GF-D8 (cell line): ENCODE measurements around the gene CELSR1.

Experiments used
- DNase-seq: peaks from one replicate; lab custom pipeline; 2025; lab: John Stamatoyannopoulos, UW

Gene CELSR1

GRCh38 chr22:46575911-46576555, 38.6 kb upstream of the CELSR1 start:
- DNase-seq = no peak

- DNase-seq = no peak
These were observed 37.8 kb upstream of the CELSR1 start for GRCh38 chr22:46574993-46575910.

- DNase-seq = no peak
These were observed 37.1 kb upstream of the CELSR1 start for GRCh38 chr22:46574438-46574992.

GRCh38 chr22:46573781-46574437, 36.5 kb upstream of the CELSR1 start:
- peak; percentile 31 for DNase-seq

GRCh38 chr22:46572911-46573780, 35.7 kb upstream of the CELSR1 start:
- no peak for DNase-seq

- no peak for DNase-seq
These were observed 34.3 kb upstream of the CELSR1 start for GRCh38 chr22:46571642-46572250.

GRCh38 chr22:46569848-46570695, 32.7 kb upstream of the CELSR1 start:
- no peak for DNase-seq

- no peak for DNase-seq
These were observed 31.8 kb upstream of the CELSR1 start for GRCh38 chr22:46569055-46569847.

GRCh38 chr22:46568102-46568809, 30.8 kb upstream of the CELSR1 start:
- DNase-seq = no peak

GRCh38 chr22:46567471-46567870, 30.1 kb upstream of the CELSR1 start:
- DNase-seq = no peak

- no peak for DNase-seq
These were observed 26.8 kb upstream of the CELSR1 start for GRCh38 chr22:46564084-46564714.

- DNase-seq = peak; percentile 44
These were observed 26.1 kb upstream of the CELSR1 start for GRCh38 chr22:46563381-46564083.

GRCh38 chr22:46561435-46561905, 24.1 kb upstream of the CELSR1 start:
- no peak for DNase-seq

GRCh38 chr22:46560696-46561295, 23.4 kb upstream of the CELSR1 start:
- DNase-seq = no peak

GRCh38 chr22:46557736-46558480, 20.5 kb upstream of the CELSR1 start:
- no peak for DNase-seq

GRCh38 chr22:46556775-46557174, 19.4 kb upstream of the CELSR1 start:
- no peak for DNase-seq
